Renal cortical epithelial cell (primary cell): ENCODE measurements around the gene KDM4B. TPM values are rescaled to one million over a fixed set of nuclear protein-coding genes. Genes with fewer than 3 reads are reported as not detected.

Experiments
- DNase-seq: peaks from one replicate; pipeline ENCODE4 v3.0.0-alpha.2; 2011; ENCODE audit warnings: low read depth
- total RNA-seq: library from RNA; depleted of rRNA; stranded (reverse); fragments of >200 nt; gene quantifications from 2 replicates; pipeline ENCODE4 v1.2.3, GENCODE V29; 2014

The KDM4B gene
- total RNA-seq, 1 donor from 2014 or later: 47.0 TPM

- no peak for DNase-seq
Measured at GRCh38 chr19:5032101-5032967, 63.4 kb downstream of the KDM4B start.

- no peak for DNase-seq
Measured at GRCh38 chr19:5035105-5035761, 66.3 kb downstream of the KDM4B start.

GRCh38 chr19:5035793-5036697, 67.1 kb downstream of the KDM4B start:
- DNase-seq: no peak

GRCh38 chr19:5036698-5037563, 68.0 kb downstream of the KDM4B start:
- DNase-seq: no peak

GRCh38 chr19:5037936-5038335, 69.0 kb downstream of the KDM4B start:
- DNase-seq: no peak

GRCh38 chr19:5038631-5039271, 69.8 kb downstream of the KDM4B start:
- no peak for DNase-seq

GRCh38 chr19:5039642-5040543, 71.0 kb downstream of the KDM4B start:
- DNase-seq: no peak

GRCh38 chr19:5040544-5041167, 71.7 kb downstream of the KDM4B start:
- no peak for DNase-seq

GRCh38 chr19:5041168-5041912, 72.4 kb downstream of the KDM4B start:
- DNase-seq: no peak

- DNase-seq: no peak
Measured at GRCh38 chr19:5041913-5042187, 72.9 kb downstream of the KDM4B start.

GRCh38 chr19:5042556-5042955, 73.6 kb downstream of the KDM4B start:
- no peak for DNase-seq

- DNase-seq: no peak
Measured at GRCh38 chr19:5045029-5045428, 76.1 kb downstream of the KDM4B start.

GRCh38 chr19:5045956-5046338, 77.0 kb downstream of the KDM4B start:
- no peak for DNase-seq

GRCh38 chr19:5046339-5047039, 77.6 kb downstream of the KDM4B start:
- peak; percentile 38 for DNase-seq

GRCh38 chr19:5047251-5047935, 78.5 kb downstream of the KDM4B start:
- no peak for DNase-seq

GRCh38 chr19:5048091-5048726, 79.3 kb downstream of the KDM4B start:
- DNase-seq: peak; percentile 27
